Choroid plexus epithelial cell (primary cell): ENCODE results near the gene LPIN1.
"Not testable (repeated sequence)": the region's sequence is repeated elsewhere in the genome, so short reads cannot be mapped to it uniquely, and the experiment has no call there.

Source experiments
- DNase-seq: peaks from one replicate; pipeline ENCODE4 v3.0.0-alpha.2; 2010; ENCODE audit warnings: low read depth
- H3K4me3 ChIP-seq: 2 replicates; pipeline ENCODE4 v1.5.1; 2011; ENCODE audit warnings: low read depth, mild to moderate bottlenecking, control low read depth, low read length, moderate library complexity
- CTCF ChIP-seq: conservative IDR thresholded peaks from 2 replicates; pipeline ENCODE4 v1.5.1; 2011; ENCODE audit warnings: low read depth, mild to moderate bottlenecking, control low read depth, inconsistent platforms, low read length, moderate library complexity

The LPIN1 gene

GRCh38 chr2:11858883-11859282 lies 112.5 kb downstream of the LPIN1 start:
- no peak for DNase-seq
- no peak overlapping the region for H3K4me3 ChIP-seq
- TF ChIP-seq CTCF = no peak

DNA sequence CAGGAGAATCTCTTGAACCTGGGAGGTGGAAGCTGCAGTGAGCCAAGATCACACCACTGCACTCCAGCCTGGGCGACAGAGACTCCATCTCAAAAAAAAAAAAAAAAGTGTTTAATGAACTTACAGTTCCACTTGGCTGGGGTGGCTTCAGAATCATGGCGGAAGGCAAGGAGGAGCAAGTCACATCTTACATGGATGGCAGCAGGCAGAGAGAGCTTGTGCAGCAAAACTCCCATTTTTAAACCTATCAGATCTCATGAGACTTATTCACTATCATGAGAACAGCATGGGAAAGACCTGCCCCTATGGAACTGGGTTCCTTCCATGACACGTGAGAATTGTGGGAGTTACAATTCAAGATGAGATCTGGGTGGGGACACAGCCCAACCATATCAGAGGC lies 113.5 kb downstream of the LPIN1 start:
- H3K4me3 ChIP-seq, DNase-seq: not testable (repeated sequence)

DNA sequence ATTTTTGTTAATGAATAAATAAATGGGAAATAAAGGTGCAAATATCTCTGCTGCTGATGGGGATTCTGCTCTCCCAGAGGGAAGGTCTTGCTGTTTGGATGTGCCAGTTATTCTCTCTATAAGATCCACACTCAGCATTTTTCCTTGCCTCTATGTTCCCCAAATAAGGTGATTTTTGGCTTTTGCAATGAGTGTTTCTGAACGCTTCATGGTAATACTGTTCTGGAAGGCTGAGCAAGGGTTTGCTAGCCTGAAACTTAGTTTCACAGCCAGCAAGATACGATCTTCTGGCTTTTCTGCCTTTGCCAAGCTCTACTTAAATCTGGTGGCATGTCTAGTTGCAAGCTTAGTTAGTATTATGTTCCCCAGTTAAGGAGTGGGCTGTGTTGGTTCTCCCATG lies 114.6 kb downstream of the LPIN1 start:
- TF ChIP-seq CTCF = no peak
- DNase-seq = no peak
- H3K4me3 ChIP-seq = no peak overlapping the region

DNA sequence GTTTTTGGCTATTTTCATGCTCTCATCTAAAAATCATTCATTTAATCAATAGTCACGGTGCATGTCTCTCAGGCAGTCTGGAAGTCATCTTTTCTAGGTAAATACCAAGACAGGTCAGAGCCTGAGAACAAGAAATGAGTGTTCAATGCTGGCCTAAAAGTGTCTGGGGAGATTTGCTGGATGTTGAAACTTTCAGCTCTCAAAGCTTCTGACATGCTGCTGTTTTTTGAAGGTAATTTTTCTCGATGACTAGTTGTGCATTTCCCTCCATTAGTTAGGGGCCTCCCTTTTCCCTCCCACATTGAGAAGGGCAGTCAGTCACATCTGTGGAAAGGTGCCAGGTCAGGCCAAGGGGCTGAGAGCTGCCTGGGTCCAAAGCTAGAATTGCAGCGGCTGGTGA lies 115.6 kb downstream of the LPIN1 start:
- no peak overlapping the region for H3K4me3 ChIP-seq
- no peak for DNase-seq
- no peak for TF ChIP-seq CTCF

GRCh38 chr2:11863103-11863502 lies 116.7 kb downstream of the LPIN1 start:
- DNase-seq = no peak
- H3K4me3 ChIP-seq = no peak overlapping the region
- no peak for TF ChIP-seq CTCF

DNA sequence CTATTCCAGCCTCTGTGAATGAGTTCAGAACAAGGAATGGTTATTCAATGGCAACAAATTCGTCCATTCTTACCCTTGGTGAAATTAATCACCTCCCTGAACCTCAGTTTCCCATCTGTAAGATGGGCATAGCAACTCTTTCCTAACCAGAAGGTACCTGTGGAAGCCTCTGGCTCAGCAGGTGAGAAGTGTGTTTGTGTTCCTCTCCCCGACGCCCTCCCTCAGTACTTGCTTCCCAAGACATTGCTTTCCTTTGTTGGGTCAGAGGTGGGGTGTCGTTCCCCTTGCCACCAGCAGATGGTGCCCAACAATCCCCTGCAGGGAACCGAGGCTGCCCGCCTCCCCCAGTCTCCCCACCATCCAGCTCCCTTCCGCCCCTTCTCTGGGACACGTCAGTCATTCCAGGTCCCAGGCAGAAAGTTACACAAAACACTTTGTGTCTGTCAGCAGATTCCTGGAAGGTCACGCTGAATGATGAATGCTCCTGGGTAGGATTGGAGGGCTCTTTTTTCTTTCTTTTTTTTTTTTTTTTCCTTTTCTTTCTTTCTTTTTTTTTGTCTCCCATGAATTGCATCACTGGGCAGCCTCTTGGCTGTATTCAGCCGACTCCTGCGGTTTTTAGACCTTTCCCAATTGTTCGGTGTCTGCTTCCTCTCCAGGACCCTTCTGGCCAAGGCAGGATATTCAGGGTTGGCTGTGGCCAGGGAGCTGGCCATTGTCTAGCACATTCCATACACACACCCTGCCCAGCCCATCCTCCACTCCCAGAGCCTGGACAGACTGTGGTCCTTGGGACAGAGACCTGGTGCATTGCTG lies 117.3 kb downstream of the LPIN1 start:
- H3K4me3 ChIP-seq = peak overlapping the region; percentile 38
- peak; percentile 95 for DNase-seq
- peak; percentile 98 for TF ChIP-seq CTCF

DNA sequence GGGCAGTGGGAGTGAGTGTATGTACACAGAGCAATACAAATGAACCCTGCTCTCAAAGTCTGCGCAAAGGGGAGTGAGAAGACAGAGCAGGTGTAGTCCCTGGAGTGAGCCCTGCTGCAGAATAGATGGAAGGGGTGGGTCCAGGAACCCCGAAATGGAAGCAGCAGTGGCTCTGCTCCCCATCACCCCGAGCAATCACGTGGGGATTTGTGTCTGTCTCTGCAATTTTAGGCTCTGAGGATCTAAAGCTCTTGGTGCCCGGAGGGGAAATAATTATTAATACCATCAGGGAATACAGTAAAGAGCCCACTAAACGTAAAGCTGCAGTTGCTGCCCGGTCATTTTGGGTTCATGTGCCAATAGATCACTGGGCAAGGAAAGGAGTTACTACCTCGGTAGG lies 118.3 kb downstream of the LPIN1 start:
- no peak for DNase-seq
- H3K4me3 ChIP-seq = no peak overlapping the region
- no peak for TF ChIP-seq CTCF
